ENCODE data around the gene CTBP2.

DNA sequence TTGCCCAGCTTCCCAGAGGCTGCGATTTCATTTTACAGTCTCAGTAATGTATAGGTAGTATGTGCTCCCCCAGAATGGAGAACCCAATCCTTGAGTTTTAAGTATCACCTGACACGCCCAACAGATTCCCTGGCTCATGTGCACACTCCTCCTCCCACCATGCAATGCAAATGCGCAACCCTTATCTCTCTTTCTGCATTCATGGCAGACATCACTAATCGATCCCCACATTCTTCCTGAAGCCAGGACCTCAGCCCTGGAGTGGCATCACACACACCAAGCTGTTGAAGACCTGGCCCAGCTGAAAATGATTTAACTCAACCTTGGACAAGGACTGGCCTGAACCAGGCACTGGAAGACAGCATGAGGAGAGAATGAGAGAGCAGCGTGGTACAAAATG is 150.0 kb downstream of the CTBP2 start:
- TF ChIP-seq, protein P1, sequence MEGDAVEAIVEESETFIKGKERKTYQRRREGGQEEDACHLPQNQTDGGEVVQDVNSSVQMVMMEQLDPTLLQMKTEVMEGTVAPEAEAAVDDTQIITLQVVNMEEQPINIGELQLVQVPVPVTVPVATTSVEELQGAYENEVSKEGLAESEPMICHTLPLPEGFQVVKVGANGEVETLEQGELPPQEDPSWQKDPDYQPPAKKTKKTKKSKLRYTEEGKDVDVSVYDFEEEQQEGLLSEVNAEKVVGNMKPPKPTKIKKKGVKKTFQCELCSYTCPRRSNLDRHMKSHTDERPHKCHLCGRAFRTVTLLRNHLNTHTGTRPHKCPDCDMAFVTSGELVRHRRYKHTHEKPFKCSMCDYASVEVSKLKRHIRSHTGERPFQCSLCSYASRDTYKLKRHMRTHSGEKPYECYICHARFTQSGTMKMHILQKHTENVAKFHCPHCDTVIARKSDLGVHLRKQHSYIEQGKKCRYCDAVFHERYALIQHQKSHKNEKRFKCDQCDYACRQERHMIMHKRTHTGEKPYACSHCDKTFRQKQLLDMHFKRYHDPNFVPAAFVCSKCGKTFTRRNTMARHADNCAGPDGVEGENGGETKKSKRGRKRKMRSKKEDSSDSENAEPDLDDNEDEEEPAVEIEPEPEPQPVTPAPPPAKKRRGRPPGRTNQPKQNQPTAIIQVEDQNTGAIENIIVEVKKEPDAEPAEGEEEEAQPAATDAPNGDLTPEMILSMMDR (IDR thresholded peaks at IDR 0.05; ENCODE audit: insufficient read depth, low read length, poor library complexity, severe bottlenecking) = no peak
- TF ChIP-seq EZH2phosphoT487 (conservative IDR thresholded peaks at IDR 0.05; ENCODE audit: low read length) = no peak
